ENCODE results near the gene CBFA2T2. TPM values are rescaled to one million over a fixed set of nuclear protein-coding genes. Genes with fewer than 3 reads are reported as not detected.

Gene CBFA2T2
- total and polyA plus RNA-seq, 2 of the 4 experiments (the other 2 are of a cell fraction) = 3.8 to 6.2 TPM

GRCh38 chr20:33675136-33675959, 185.5 kb downstream of the CBFA2T2 start:
- peaks cover 23% of the 10 kb centered on the region; the same call in 1 of the 2 replicates for H4K20me1 ChIP-seq (ENCODE audit: insufficient read depth, low read length)
- H3K9me1 ChIP-seq (ENCODE audit: insufficient read depth, low read length) = peaks cover 20% of the 10 kb centered on the region
- peak overlapping the region; percentile 74 for H3K9ac ChIP-seq (ENCODE audit: low read depth, low read length)
- peak overlapping the region; percentile 83 for H3K4ac ChIP-seq (ENCODE audit: low read depth, low read length)
- TF ChIP-seq BHLHE40 (IDR thresholded peaks at IDR 0.05; ENCODE audit: low read depth, low read length) = no peak
- TF ChIP-seq CTCF (conservative IDR thresholded peaks at IDR 0.05; ENCODE audit: low read depth, low read length) = no peak
- no peak for TF ChIP-seq SMC3 (IDR thresholded peaks at IDR 0.05; ENCODE audit: low read depth, low read length)
- TF ChIP-seq ELK1 (IDR thresholded peaks at IDR 0.05; ENCODE audit: borderline replicate concordance, low read depth, low read length) = no peak
- TF ChIP-seq FOS (IDR thresholded peaks at IDR 0.05; ENCODE audit: low read depth, low read length) = no peak
- no peak for TF ChIP-seq MAFK (IDR thresholded peaks at IDR 0.05; ENCODE audit: low read depth, low read length)
- H3K27ac ChIP-seq (ENCODE audit: insufficient read depth, low read length) = peak overlapping the region; percentile 55; the same call in 1 of the 2 replicates
- H3K79me1 ChIP-seq (ENCODE audit: low read depth in 1 of 2, low read length in 2 of 2) = peaks cover 8 to 57% of the 10 kb centered on the region in 2 experiments; a peak in 3 of 4 replicates
- peak overlapping the region; percentile 86 for H3K23ac ChIP-seq (ENCODE audit: low read depth, low read length)
- peak overlapping the region; percentile 53 for H4K5ac ChIP-seq (ENCODE audit: low read depth, low read length)
- peak overlapping the region; percentile 70; the same call in 1 of the 2 replicates for H2AK5ac ChIP-seq (ENCODE audit: low read depth, low read length)
- 0 out of 2 replicates have a peak overlapping the region, but pooled peaks have one; percentile 94 for H3K4me3 ChIP-seq (ENCODE audit: insufficient read depth, low read depth, low read length)
- H3K18ac ChIP-seq (ENCODE audit: low read depth, low read length) = no peak overlapping the region; the same call in 1 of the 2 replicates
- peak overlapping the region; percentile 67; the same call in 1 of the 2 replicates for H2BK120ac ChIP-seq (ENCODE audit: low read depth, low read length)
- ChIA-PET CTCF (no interaction called here), POLR2A (ENCODE audit: unreplicated experiment) (no interaction called here)
- peak overlapping the region; percentile 55 for H2BK5ac ChIP-seq (ENCODE audit: low read depth, low read length, poor library complexity, severe bottlenecking)
- intact Hi-C loops (cut with micrococcal nuclease) (no loop called here), in situ Hi-C loops (cut with MboI; ENCODE audit: low sequenced_read_pairs) (no loop called here), dilution Hi-C loops (cut with HindIII; ENCODE audit: low sequenced_read_pairs, unreplicated experiment) (no loop called here)
- no TSS peak for BruUV-seq (replicated peaks)
- H2BK15ac ChIP-seq (ENCODE audit: low read depth, low read length) = no peak overlapping the region; the same call in 2 of the 3 replicates
- ATAC-seq (ENCODE audit: low read depth) (no peak), DNase-seq (no peak)
- peaks cover 27% of the 10 kb centered on the region for H3K4me1 ChIP-seq (ENCODE audit: control insufficient read depth, insufficient read depth, low read length)
- peak overlapping the region; percentile 66 for H4K91ac ChIP-seq (ENCODE audit: insufficient read depth, low read depth, low read length)
- H3K9me3 ChIP-seq (ENCODE audit: control insufficient read depth, insufficient read depth, low read length) = no peaks in the 10 kb centered on the region
- peak overlapping the region; percentile 97 for H3K4me2 ChIP-seq (ENCODE audit: low read depth, low read length)
- 0% methylated on average over 1 of the region's 16 CpGs; no CpG with 5 or more reads in 1 of the 2 experiments for WGBS, 2 experiments (ENCODE audit: extremely low coverage in 2 of 2, insufficient read length in 1 of 2)
- no peak overlapping the region for H3K56ac ChIP-seq (ENCODE audit: extremely low read depth, insufficient read depth, low read length)
- peak overlapping the region; percentile 92 for H2AFZ ChIP-seq (replicated peaks; ENCODE audit: low read length, poor library complexity)
- no peak overlapping the region; the same call in 1 of the 2 replicates for H2BK20ac ChIP-seq (ENCODE audit: low read depth, low read length)
- peaks cover 6% of the 10 kb centered on the region; the same call in 1 of the 2 replicates for H3K36me3 ChIP-seq (ENCODE audit: control insufficient read depth, insufficient read depth, low read length)
- H3K14ac ChIP-seq (replicated peaks; ENCODE audit: low read depth, low read length) = peak overlapping the region; percentile 64
- H3K27me3 ChIP-seq (ENCODE audit: control insufficient read depth, insufficient read depth, low read length) = no peaks in the 10 kb centered on the region
- peak overlapping the region; percentile 74 to 96 for H4K8ac ChIP-seq (ENCODE audit: low read depth in 2 of 2, low read length in 2 of 2)
- H2AK9ac ChIP-seq (replicated peaks; ENCODE audit: low read depth, low read length, poor library complexity) = peak overlapping the region; percentile 94

All from IMR-90 (cell line).